SK-N-MC (cell line): ENCODE measurements around the gene FHAD1.

Source experiments
- EZH2 ChIP-seq: fragments of 200-600 bp; sonication (generic); IDR thresholded peaks from one replicate; pipeline ENCODE4 v1.6.1; 2017; ENCODE audit warnings: antibody characterized with exemption
- POLR2AphosphoS5 ChIP-seq: IDR thresholded peaks from 2 replicates; pipeline ENCODE4 v1.6.1; 2012; ENCODE audit warnings: mild to moderate bottlenecking, low read depth, low read length, borderline replicate concordance

DNA sequence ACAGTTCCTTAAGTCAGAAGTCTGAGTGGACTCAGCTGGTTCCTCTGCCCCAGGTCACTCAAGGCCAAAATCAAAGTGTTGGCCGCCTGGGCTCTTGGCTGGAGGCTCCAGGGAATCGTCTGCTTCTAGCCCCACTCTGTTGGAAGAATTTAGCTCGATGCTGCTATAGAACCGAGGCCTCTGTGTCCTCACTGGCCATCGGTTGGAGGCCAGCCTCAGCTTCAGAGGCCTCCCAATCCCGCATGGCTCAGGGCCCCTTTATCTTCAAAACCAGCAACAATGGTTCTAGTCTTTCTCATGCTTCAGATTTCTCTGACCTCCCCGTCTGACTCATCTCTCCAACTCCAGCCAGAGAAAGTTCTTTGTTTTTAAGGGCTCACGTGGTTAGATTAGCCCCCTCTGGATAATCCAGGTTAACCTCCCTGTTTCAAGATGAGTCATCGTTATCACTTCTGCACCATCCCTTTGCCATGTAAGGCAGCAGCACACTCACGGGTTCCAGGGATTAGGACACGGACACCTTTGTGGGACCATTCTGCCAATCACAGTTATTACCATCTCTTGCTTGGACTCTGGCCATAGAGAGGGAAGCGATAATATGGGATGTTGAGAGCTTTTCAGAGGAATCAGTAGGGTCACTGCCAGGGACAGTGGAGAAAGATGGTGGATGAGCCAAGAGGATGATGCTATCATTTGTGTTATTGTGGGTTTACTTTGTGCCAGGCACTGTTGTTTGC is 13.6 kb downstream of the FHAD1 start:
- no peak for TF ChIP-seq EZH2
- no peak for TF ChIP-seq POLR2AphosphoS5
